Frontal cortex (tissue), 4 donors: Measurements from ENCODE around the gene ORMDL2. TPM values are rescaled to one million over a fixed set of nuclear protein-coding genes. Genes with fewer than 3 reads are reported as not detected.
"Not testable (repeated sequence)": the region's sequence is repeated elsewhere in the genome, so short reads cannot be mapped to it uniquely, and the experiment has no call there.

ENCODE experiments used
- DNase-seq, 2 donors: peaks; one replicate each; pipeline ENCODE4 v3.0.0; 2012; ENCODE audit warnings: low spot score in 2 of 2
- FAIRE-seq: peaks from 2 replicates; lab custom pipeline; 2012; peaks lifted over from hg19 to GRCh38; lab: Jason Lieb, UNC
- total RNA-seq: library from RNA; depleted of rRNA; stranded (reverse); fragments of >200 nt; gene quantifications from one replicate; pipeline ENCODE4 v1.2.3, GENCODE V29; 2014
- donor health status: control.
- donor health status: control.
- donor health status: control.

ORMDL2 gene
- total RNA-seq, 1 donor from 2014 or later: 4.5 TPM

- no peak for FAIRE-seq
- no peak for DNase-seq
Observed at GRCh38 chr12:55849616-55850343, 31.9 kb downstream of the ORMDL2 start.

GRCh38 chr12:55850401-55850800 lies 32.6 kb downstream of the ORMDL2 start:
- FAIRE-seq (no peak), DNase-seq (no peak)

GRCh38 chr12:55850893-55851292 lies 33.1 kb downstream of the ORMDL2 start:
- FAIRE-seq: no peak
- no peak for DNase-seq

- DNase-seq: no peak
- no peak for FAIRE-seq
Observed at GRCh38 chr12:55852740-55853139, 34.9 kb downstream of the ORMDL2 start.

- DNase-seq (no peak), FAIRE-seq (no peak)
Observed at GRCh38 chr12:55861396-55861795, 43.6 kb downstream of the ORMDL2 start.

- FAIRE-seq: no peak
- no peak for DNase-seq
Observed at GRCh38 chr12:55861871-55862270, 44.0 kb downstream of the ORMDL2 start.

GRCh38 chr12:55862286-55862685 lies 44.4 kb downstream of the ORMDL2 start:
- no peak for FAIRE-seq
- no peak for DNase-seq

GRCh38 chr12:55862931-55863330 lies 45.1 kb downstream of the ORMDL2 start:
- FAIRE-seq, DNase-seq: not testable (repeated sequence)

GRCh38 chr12:55865327-55865726 lies 47.5 kb downstream of the ORMDL2 start:
- DNase-seq: no peak
- FAIRE-seq: no peak

- FAIRE-seq, DNase-seq: not testable (repeated sequence)
Observed at GRCh38 chr12:55866454-55867004, 48.7 kb downstream of the ORMDL2 start.

Other genes with a start within 250 kb of the ORMDL2 start
- not detected for gene OR2AP1, start 245.6 kb upstream of the ORMDL2 start, total RNA-seq
- not detected for gene OR10P1, start 181.1 kb upstream of the ORMDL2 start, total RNA-seq
- 3.7 TPM for gene ITGA7, start 110.1 kb upstream of the ORMDL2 start, total RNA-seq
- 21.2 TPM for gene BLOC1S1, start 102.0 kb upstream of the ORMDL2 start, total RNA-seq
- 4.5 TPM for gene RDH5, start 97.6 kb upstream of the ORMDL2 start, total RNA-seq
- gene CD63, start 89.0 kb upstream of the ORMDL2 start, total RNA-seq: 227 TPM
- gene GDF11, start 74.9 kb upstream of the ORMDL2 start, total RNA-seq: 6.1 TPM
- 66.4 TPM for gene SARNP, start 317 bp upstream of the ORMDL2 start, total RNA-seq
- 42.0 TPM for gene DNAJC14, start 11.5 kb downstream of the ORMDL2 start, total RNA-seq
- gene MMP19, start 24.9 kb downstream of the ORMDL2 start, total RNA-seq: not detected
- gene PYM1, start 109.9 kb downstream of the ORMDL2 start, total RNA-seq: 22.4 TPM
- 7.7 TPM for gene DGKA, start 113.1 kb downstream of the ORMDL2 start, total RNA-seq
- not detected for gene PMEL, start 148.0 kb downstream of the ORMDL2 start, total RNA-seq
- 5.3 TPM for gene CDK2, start 148.8 kb downstream of the ORMDL2 start, total RNA-seq
- 33.0 TPM for gene RAB5B, start 156.0 kb downstream of the ORMDL2 start, total RNA-seq
- gene SUOX, start 179.2 kb downstream of the ORMDL2 start, total RNA-seq: 8.2 TPM
- 1.6 TPM for gene IKZF4, start 203.0 kb downstream of the ORMDL2 start, total RNA-seq
- gene RPS26, start 223.9 kb downstream of the ORMDL2 start, total RNA-seq: 15.5 TPM